ENCODE results near the gene SDR42E2.

DNA sequence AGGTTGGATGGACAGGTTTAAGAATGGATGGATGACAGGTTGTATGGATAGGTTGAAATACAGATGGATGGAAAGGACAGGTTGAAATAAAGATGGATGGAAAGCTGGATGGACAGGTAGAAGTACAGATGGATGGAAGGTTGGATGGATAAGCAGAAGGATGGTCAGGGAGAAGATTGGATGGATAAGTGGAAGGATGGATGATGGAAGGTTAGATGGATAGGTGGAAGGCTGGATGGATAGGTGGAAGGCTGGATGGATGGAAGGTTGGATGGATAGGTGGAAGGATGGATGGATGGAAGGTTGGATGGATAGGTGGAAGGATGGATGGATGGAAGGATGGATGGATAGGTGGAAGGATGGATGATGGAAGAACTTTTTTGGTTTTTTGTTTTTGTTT lies 905 bp upstream of the SDR42E2 start:
- TF ChIP-seq SIN3A (IDR thresholded peaks at IDR 0.05; ENCODE audit: borderline replicate concordance, insufficient read depth, low read length) (no peak), POLR2AphosphoS5 (IDR thresholded peaks at IDR 0.05; ENCODE audit: low read depth, low read length) (no peak), TAF1 (IDR thresholded peaks at IDR 0.05; ENCODE audit: borderline replicate concordance, insufficient read depth, low read length) (no peak)

All from PFSK-1 (cell line).